GM23338 (cell line): Measurements from ENCODE around the gene P2RY13. TPM values are rescaled to one million over a fixed set of nuclear protein-coding genes. Genes with fewer than 3 reads are reported as not detected.

Source experiments
- ATAC-seq: fragments of 200-7000 bp; cut with Tn5 transposase; 3 replicates; pipeline ENCODE4 v1.9.1; 2020
- DNase-seq: peaks from one replicate; pipeline ENCODE4 v3.0.0-alpha.2; 2015; ENCODE audit warnings: low spot score
- H2AFZ ChIP-seq: fragments of 200-600 bp; sonication (generic); 2 replicates; pipeline ENCODE4 v1.8.0; 2016; ENCODE audit warnings: antibody characterized with exemption, mild to moderate bottlenecking, moderate library complexity
- H3F3A ChIP-seq: fragments of 200-600 bp; sonication (generic); replicated peaks from 2 replicates; pipeline ENCODE4 v1.8.0; 2017; ENCODE audit warnings: antibody characterized with exemption, mixed run types, low read depth
- H3K27ac ChIP-seq: fragments of 200-600 bp; sonication (generic); 2 replicates; pipeline ENCODE4 v1.6.1; 2016; ENCODE audit warnings: low read depth
- H3K27me3 ChIP-seq: fragments of 200-600 bp; sonication (generic); 2 replicates; pipeline ENCODE4 v1.8.0; 2016; ENCODE audit warnings: mild to moderate bottlenecking, mixed run types, moderate library complexity; ENCODE audit not compliant: insufficient read depth
- H3K36me3 ChIP-seq: fragments of 200-600 bp; sonication (generic); 2 replicates; pipeline ENCODE4 v1.8.0; 2016; ENCODE audit warnings: mild to moderate bottlenecking; ENCODE audit not compliant: insufficient read depth
- H3K4me1 ChIP-seq: fragments of 200-600 bp; sonication (generic); 2 replicates; pipeline ENCODE4 v1.8.0; 2016; ENCODE audit warnings: mild to moderate bottlenecking, moderate library complexity; ENCODE audit not compliant: insufficient read depth
- H3K4me2 ChIP-seq: fragments of 200-600 bp; sonication (generic); 2 replicates; pipeline ENCODE4 v1.7.1; 2017; ENCODE audit warnings: mixed run types
- H3K4me3 ChIP-seq: fragments of 200-600 bp; sonication (generic); 2 replicates; pipeline ENCODE4 v1.6.1; 2016; ENCODE audit warnings: mixed run types
- H3K79me2 ChIP-seq: fragments of 200-600 bp; sonication (generic); replicated peaks from 2 replicates; pipeline ENCODE4 v1.8.0; 2017; ENCODE audit warnings: mild to moderate bottlenecking; ENCODE audit not compliant: insufficient read depth
- H3K9me2 ChIP-seq: fragments of 200-600 bp; sonication (generic); 2 replicates; pipeline ENCODE4 v1.8.0; 2017; ENCODE audit not compliant: insufficient read depth
- H4K20me1 ChIP-seq: fragments of 200-600 bp; sonication (generic); replicated peaks from 2 replicates; pipeline ENCODE4 v1.8.0; 2017; ENCODE audit warnings: mild to moderate bottlenecking; ENCODE audit not compliant: insufficient read depth
- H3K27ac Mint-ChIP-seq: 2 replicates; pipeline ENCODE4 v1.8.0; 2020; ENCODE audit warnings: inconsistent platforms, mild to moderate bottlenecking, moderate library complexity, mixed read lengths
- H3K27me3 Mint-ChIP-seq: 3 replicates; pipeline ENCODE4 v1.8.0; 2022; ENCODE audit warnings: low read depth, mild to moderate bottlenecking, moderate library complexity, mixed read lengths, inconsistent platforms; ENCODE audit not compliant: insufficient read depth, poor library complexity
- H3K36me3 Mint-ChIP-seq: 3 replicates; pipeline ENCODE4 v1.8.0; 2021; ENCODE audit warnings: low read depth, mild to moderate bottlenecking, inconsistent platforms, moderate library complexity, mixed read lengths
- H3K4me1 Mint-ChIP-seq: 3 replicates; pipeline ENCODE4 v1.8.0; 2020; ENCODE audit warnings: mild to moderate bottlenecking, inconsistent platforms, mixed read lengths
- H3K4me3 Mint-ChIP-seq: 3 replicates; pipeline ENCODE4 v1.8.0; 2021; ENCODE audit warnings: moderate library complexity, mild to moderate bottlenecking, inconsistent platforms, mixed read lengths
- H3K9me3 Mint-ChIP-seq: 3 replicates; pipeline ENCODE4 v1.8.0; 2020; ENCODE audit warnings: moderate library complexity, mild to moderate bottlenecking, inconsistent platforms, mixed read lengths
- ZNF462 ChIP-seq: fragments of 250-450 bp; sonication (Bioruptor Pico); IDR thresholded peaks from 2 replicates; pipeline ENCODE4 v1.5.0; 2020; ENCODE audit warnings: mild to moderate bottlenecking, moderate library complexity
- polyA plus RNA-seq: library from polyadenylated mRNA; unstranded; fragments of >200 nt; fragmentation: Nextera tagmentation; extraction: Ambion mirVana; gene quantifications from 2 replicates; pipeline ENCODE4 v1.2.1, GENCODE V29; 2016
- total RNA-seq: library from RNA; depleted of rRNA; stranded (reverse); fragments of >200 nt; shearing (Covaris generic); gene quantifications from 2 replicates; pipeline ENCODE4 v1.2.3, GENCODE V29; 2014; rRNA removed

Gene P2RY13
- total and polyA plus RNA-seq, 2 experiments from 2014 or later = 0.68 TPM; not detected in 1

GRCh38 chr3:151276687-151277042 is 52.7 kb downstream of the P2RY13 start:
- ATAC-seq = no peak
- H3K4me1 ChIP-seq = no peaks in the 10 kb centered on the region
- H2AFZ ChIP-seq = no peak overlapping the region
- H3K4me2 ChIP-seq = no peak overlapping the region
- H3K36me3 ChIP-seq = no peaks in the 10 kb centered on the region
- no peaks in the 10 kb centered on the region for H4K20me1 ChIP-seq
- no peaks in the 10 kb centered on the region for H3K9me2 ChIP-seq
- H3K9me3 Mint-ChIP-seq = no peaks in the 10 kb centered on the region
- H3K27me3 ChIP-seq = no peaks in the 10 kb centered on the region
- DNase-seq = no peak
- peaks cover 6% of the 10 kb centered on the region for H3K4me1 Mint-ChIP-seq
- no peaks in the 10 kb centered on the region for H3K36me3 Mint-ChIP-seq
- no peak for TF ChIP-seq ZNF462
- no peaks in the 10 kb centered on the region for H3F3A ChIP-seq
- H3K27ac Mint-ChIP-seq = no peak overlapping the region
- no peak overlapping the region for H3K4me3 Mint-ChIP-seq
- no peak overlapping the region for H3K27ac ChIP-seq
- H3K79me2 ChIP-seq = no peaks in the 10 kb centered on the region
- H3K27me3 Mint-ChIP-seq = peaks cover 3% of the 10 kb centered on the region
- H3K4me3 ChIP-seq = no peak overlapping the region

Other genes starting within 250 kb of the P2RY13 start
- gene MED12L, start 243.9 kb downstream of the P2RY13 start, total RNA-seq = 23.7 and 25.0 TPM in 2 replicates
- 5.6 and 5.7 TPM in 2 replicates for gene MED12L, start 243.9 kb downstream of the P2RY13 start, polyA plus RNA-seq
- gene GPR171, start 126.3 kb downstream of the P2RY13 start, total RNA-seq = not detected in 2 replicates
- gene GPR171, start 126.3 kb downstream of the P2RY13 start, polyA plus RNA-seq = 2.4 and 3.4 TPM in 2 replicates
- gene P2RY14, start 51.0 kb downstream of the P2RY13 start, total RNA-seq = not detected in 2 replicates
- gene P2RY14, start 51.0 kb downstream of the P2RY13 start, polyA plus RNA-seq = 0.95 and 1.2 TPM in 2 replicates
- gene GPR87, start 12.7 kb downstream of the P2RY13 start, total RNA-seq = not detected in 2 replicates
- 0.21 TPM in 1 of 2 replicates, not detected in the other for gene GPR87, start 12.7 kb downstream of the P2RY13 start, polyA plus RNA-seq
- not detected in 2 replicates for gene P2RY12, start 55.2 kb upstream of the P2RY13 start, total RNA-seq
- gene P2RY12, start 55.2 kb upstream of the P2RY13 start, polyA plus RNA-seq = 0.40 and 1.1 TPM in 2 replicates
- gene IGSF10, start 131.5 kb upstream of the P2RY13 start, total RNA-seq = 0.94 and 1.4 TPM in 2 replicates
- gene IGSF10, start 131.5 kb upstream of the P2RY13 start, polyA plus RNA-seq = 0.24 and 0.50 TPM in 2 replicates